Jurkat, Clone E6-1 (cell line): ENCODE results near the gene ALK.

Experiments used
- DNase-seq: peaks from one replicate; pipeline ENCODE4 v3.0.0-alpha.2; 2011; ENCODE audit warnings: low read depth, low spot score
- H3K4me3 ChIP-seq: 2 replicates; pipeline ENCODE4 v1.5.1; 2011; ENCODE audit warnings: mild to moderate bottlenecking, low read length, control low read depth, moderate library complexity

ALK gene

GRCh38 chr2:29430382-29431112 lies 490.8 kb downstream of the ALK start:
- no peak for DNase-seq
- no peak overlapping the region for H3K4me3 ChIP-seq

- DNase-seq: no peak
- H3K4me3 ChIP-seq: no peak overlapping the region
These were observed 495.0 kb downstream of the ALK start for GRCh38 chr2:29426354-29426753.

GRCh38 chr2:29425866-29426265 lies 495.5 kb downstream of the ALK start:
- H3K4me3 ChIP-seq: no peak overlapping the region
- no peak for DNase-seq

GRCh38 chr2:29423061-29423666 lies 498.2 kb downstream of the ALK start:
- no peak for DNase-seq
- no peak overlapping the region for H3K4me3 ChIP-seq

GRCh38 chr2:29420999-29421782 lies 500.2 kb downstream of the ALK start:
- no peak overlapping the region for H3K4me3 ChIP-seq
- DNase-seq: no peak

GRCh38 chr2:29420464-29420863 lies 500.9 kb downstream of the ALK start:
- no peak for DNase-seq
- H3K4me3 ChIP-seq: no peak overlapping the region

- H3K4me3 ChIP-seq: no peak overlapping the region
- DNase-seq: no peak
These were observed 503.8 kb downstream of the ALK start for GRCh38 chr2:29417630-29418029.

GRCh38 chr2:29412197-29412925 lies 509.0 kb downstream of the ALK start:
- no peak overlapping the region for H3K4me3 ChIP-seq
- no peak for DNase-seq

- DNase-seq: no peak
- H3K4me3 ChIP-seq: no peak overlapping the region
These were observed 515.7 kb downstream of the ALK start for GRCh38 chr2:29405707-29406106.

- H3K4me3 ChIP-seq: no peak overlapping the region
- no peak for DNase-seq
These were observed 516.1 kb downstream of the ALK start for GRCh38 chr2:29405266-29405665.

- DNase-seq: no peak
- H3K4me3 ChIP-seq: no peak overlapping the region
These were observed 519.4 kb downstream of the ALK start for GRCh38 chr2:29401994-29402393.

GRCh38 chr2:29400930-29401653 lies 520.3 kb downstream of the ALK start:
- H3K4me3 ChIP-seq: no peak overlapping the region
- DNase-seq: no peak

- DNase-seq: no peak
- no peak overlapping the region for H3K4me3 ChIP-seq
These were observed 522.8 kb downstream of the ALK start for GRCh38 chr2:29398384-29399237.

GRCh38 chr2:29397713-29398112 lies 523.7 kb downstream of the ALK start:
- DNase-seq: no peak
- H3K4me3 ChIP-seq: no peak overlapping the region

GRCh38 chr2:29397039-29397438 lies 524.3 kb downstream of the ALK start:
- DNase-seq: no peak
- no peak overlapping the region for H3K4me3 ChIP-seq

- no peak for DNase-seq
- H3K4me3 ChIP-seq: no peak overlapping the region
These were observed 526.4 kb downstream of the ALK start for GRCh38 chr2:29394981-29395350.

- DNase-seq: no peak
- no peak overlapping the region for H3K4me3 ChIP-seq
These were observed 526.9 kb downstream of the ALK start for GRCh38 chr2:29394311-29394980.

- no peak overlapping the region for H3K4me3 ChIP-seq
- DNase-seq: no peak
These were observed 527.7 kb downstream of the ALK start for GRCh38 chr2:29393676-29394075.
